Measurements from ENCODE around the gene DRAM1.
A peak's percentile ranks its signal among the peaks of the same experiment; 100 is the strongest.
"Not testable (repeated sequence)": the region's sequence is repeated elsewhere in the genome, so short reads cannot be mapped to it uniquely, and the experiment has no call there.

Gene DRAM1, protein sequence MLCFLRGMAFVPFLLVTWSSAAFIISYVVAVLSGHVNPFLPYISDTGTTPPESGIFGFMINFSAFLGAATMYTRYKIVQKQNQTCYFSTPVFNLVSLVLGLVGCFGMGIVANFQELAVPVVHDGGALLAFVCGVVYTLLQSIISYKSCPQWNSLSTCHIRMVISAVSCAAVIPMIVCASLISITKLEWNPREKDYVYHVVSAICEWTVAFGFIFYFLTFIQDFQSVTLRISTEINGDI

DNA sequence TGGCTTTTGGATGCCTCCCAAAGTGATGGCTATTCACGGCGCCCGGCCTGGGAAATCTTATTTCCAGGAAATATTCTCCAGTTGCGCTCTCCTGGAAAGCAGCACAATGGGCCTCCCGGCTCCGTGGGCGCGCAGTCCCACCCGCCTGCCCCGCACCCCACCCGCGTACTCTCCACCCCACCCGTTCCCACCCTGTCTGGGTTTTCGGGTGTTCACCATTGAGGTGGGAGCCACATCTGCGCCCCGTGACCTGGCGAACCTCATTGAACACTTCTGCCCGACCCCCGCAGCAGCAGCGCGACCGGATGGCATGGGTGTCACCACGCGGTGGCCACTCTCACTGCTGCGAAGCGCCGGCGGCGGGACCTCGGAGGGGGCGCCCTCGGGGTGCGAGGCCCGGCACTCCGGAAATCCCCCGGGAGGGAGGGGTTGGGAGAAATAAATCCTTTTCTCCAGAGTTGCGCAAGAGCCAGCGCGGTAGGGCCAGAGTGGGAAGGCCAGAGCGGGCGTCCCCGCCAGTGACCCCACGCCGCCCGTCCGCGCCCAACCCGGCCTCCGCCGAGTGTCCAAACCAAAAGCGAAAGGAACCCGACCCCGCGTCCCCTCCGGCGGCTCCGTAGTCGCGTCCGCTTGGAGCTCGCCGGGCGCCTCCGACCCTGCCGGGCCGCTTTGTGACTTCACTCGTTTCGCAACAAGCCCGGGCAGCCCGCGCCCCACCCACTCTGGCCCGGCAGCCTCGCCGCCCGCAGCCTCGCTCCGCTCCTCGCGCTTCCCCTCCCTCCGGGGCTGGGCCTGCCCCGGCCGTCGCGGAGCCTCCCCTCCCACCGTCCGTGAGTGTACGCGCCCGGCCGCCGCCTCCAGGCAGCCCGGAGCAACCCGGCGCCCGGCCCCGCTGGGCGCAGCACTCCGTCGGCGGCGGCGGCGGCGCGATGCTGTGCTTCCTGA lies at the start of gene DRAM1:
DRAM1 (plus strand) TSS at position 720 of the 945 bp plus-strand sequence; CDS start at position 930, 210 bp downstream.
- DNase-seq (ENCODE audit: low spot score), result peak; percentile 83

DNA sequence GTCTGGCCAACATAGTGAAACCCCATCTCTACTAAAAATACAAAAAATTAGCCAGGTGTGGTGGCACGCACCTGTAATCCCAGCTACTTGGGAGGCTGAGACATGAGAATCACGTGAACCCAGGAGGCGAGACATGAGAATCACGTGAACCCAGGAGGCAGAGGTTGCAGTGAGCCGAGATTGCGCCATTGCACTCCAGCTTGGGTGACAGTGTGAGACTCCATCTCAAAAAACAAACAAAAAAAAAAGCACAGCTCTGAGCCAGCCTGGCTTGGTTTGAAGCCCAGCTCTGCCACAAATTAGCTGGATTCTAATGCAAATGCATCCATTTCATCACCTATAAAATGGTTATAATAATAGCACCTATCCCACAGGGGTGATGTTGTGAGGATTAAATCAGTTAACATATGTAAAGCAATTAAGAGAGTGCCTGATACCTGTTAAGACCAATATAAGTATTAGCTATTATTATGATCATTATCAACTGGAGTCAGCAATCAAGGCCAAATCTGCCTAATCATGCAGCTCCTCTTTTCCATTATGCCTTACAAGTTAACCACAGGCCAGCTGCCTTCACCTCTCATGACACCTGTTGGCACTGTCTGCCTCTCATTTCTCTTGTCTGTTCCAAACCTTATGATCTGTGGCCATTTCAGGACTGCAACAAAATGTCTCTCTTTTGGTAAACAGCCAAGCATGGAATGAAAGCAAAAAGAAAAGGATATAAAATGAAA lies 48.8 kb upstream of the DRAM1 start:
- no peak for DNase-seq (ENCODE audit: low spot score)

DNA sequence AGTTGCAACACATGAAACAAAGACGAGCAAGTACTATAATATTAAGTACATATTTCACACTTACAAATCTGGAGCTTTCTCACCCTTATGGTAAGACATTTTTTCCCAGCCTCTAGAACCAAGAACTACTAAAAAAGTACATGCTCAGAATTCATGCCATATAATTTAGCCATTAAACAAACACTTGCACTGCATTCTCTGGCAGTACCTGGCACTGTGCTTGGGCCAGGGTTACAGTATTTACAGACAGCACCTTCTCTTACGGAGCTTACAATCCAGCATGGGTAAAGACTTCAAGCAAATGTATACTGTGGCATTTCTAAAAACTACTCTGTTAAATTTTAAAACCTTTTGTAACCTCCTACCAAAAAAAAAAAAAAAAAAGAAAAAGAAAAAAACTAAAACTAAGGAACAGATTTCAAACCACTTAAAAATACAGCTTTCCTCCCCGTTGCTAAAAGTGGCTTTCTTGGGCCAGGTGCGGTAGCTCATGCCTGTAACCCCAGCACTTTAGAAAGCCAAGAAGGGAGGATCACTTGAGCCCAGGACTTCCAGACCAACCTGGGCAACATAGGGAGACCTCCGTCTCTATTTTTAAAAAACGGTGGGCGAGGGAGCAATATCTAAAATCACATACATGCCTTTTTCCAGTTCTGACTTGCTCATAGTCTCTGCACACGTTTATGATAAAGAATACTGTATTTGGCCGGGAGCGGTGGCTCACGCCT lies 47.6 kb upstream of the DRAM1 start:
- no peak for DNase-seq (ENCODE audit: low spot score)

DNA sequence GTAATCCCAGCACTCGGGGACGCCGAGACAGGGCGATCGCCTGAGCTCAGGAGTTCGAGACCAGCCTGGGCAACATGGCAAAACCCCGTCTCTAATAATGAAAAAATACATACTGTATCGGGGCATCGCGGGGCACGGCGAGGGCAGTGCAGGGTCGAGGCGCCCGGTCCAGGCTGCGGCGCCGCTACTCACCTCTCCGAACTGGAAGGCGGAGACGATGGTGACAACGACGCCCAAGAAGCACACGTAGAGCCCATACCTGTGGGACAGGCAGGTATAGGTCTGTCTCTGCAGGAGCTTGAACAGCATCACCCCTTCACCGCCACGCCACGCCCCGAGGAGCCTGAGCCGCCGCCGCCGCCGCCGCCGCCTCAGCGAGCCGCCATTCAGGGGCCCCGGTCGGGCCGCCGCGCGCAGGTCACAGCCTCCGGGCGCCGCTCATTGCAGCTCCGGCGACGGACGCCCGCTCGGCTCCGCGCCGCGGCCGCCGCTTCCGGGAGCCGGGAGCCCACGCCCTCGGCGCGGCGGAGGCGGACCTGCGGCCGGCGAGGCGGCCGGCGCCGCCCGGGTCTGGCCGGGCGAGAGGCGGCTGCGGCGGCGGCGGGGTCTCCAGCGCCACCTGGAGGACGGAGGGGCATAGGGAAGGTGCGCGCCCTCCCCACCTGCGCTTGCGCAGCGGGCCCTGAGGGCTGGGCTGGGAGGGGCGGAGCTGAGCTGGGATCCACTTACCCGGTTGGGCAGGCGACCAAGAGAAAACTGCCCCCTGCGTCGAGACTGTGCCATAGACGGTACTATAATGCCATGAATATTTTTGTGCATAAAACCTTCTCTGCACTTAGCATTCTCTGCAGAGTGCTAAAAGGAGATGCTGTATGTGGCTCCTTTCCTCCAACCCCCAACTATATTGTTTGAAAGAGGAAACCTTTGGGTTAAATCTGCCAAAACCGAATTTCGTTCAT lies 46.7 kb upstream of the DRAM1 start, which contains the start of gene GNPTAB:
GNPTAB (minus strand) TSS at position 593 of the 959 bp plus-strand sequence; CDS start at position 309, 284 bp downstream.
- DNase-seq (ENCODE audit: low spot score), result peak; percentile 96

DNA sequence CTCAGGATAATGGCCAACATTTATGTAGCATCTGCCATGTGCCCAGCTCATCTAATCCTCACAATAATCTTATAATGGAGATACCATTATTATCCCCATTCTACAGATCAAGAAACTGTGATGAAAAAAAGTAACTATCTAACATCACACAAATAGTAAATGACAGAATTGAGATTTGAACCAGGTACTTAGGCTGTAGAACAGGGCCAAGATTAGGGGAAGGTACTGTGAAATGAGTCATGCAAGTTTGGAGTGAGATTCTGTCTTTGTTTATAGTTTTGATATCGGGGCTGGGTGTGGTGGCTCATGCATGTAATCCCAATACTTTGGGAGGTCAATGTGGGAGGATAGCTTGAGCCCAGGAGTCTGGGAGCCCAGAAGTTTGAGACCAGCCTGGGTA lies 45.4 kb upstream of the DRAM1 start:
- DNase-seq (ENCODE audit: low spot score), result no peak

DNA sequence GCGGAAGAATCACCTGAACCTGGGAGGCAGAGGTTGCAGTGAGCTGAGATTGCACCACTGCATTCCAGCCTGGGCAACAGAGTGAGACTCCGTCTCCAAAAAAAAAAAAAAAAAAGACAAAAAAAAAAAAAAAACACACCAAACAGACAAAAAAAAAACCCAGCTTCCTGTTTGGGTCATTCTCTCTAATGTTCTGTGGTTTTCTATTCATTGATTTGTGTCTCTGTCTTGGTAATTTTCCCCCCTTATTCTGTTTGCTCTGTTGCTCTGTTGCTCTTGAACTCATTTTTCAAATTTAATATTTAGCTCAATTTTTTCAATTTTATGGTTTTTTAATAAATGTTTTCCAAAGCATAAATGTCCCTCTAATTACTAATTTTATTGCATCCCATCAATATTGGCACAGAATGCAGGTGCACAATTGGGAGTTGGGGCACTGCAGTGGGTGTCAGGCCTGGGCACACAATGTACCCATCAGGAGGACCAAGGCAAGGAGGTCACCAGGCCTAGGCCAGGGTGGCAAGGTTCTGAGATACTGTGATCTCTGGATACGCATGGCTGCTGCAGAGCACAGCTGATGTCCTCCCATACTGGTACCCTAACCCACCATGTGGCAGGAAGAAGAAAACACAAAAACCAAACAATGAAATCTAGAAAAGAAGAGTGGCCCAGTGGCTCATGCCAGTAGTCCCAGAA lies 38.6 kb upstream of the DRAM1 start:
- no peak for DNase-seq (ENCODE audit: low spot score)

DNA sequence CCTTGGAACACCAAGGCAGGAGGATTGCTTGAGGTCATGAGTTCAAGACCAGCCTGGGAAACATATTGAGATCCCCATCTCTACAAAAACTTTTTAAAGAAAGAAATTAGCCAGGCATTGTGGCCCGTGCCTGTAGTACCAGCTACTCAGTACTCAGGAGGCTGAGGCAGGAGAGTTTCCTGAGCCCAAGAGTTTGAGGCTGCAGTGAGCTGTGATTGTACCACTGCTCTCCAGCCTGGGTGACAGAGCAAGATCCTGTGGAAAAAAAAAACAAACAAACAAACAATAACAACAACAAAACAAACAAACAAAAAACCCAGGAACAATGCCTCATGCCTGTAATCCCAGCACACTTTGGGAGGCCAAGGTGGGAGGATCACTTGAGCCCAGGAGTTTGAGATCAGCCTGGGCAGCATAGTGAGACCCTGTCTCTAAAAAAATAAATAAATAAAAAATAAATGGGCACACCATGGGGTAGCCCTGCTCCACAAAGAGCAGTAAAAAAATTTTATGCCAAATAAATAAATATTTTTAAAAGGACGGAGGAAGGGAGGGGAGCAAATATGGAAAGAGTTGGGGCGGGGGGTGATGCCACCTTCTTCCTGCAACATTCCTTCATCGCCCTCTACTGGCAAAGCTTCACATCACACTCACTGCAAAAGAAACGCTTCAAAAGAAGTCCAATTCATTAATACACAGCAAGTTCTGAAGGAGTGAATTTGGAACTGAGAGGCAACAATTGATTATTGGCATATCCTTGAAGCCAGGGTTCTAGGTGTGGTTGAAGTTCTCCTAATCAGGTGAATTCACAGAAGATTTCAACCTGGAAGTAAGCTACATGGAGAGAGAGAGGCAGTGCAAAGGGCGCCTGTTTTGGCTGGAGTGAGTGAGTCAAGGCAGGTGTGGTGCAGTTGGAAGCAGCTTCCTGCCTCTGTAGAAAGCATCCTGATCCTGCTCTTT lies 37.8 kb upstream of the DRAM1 start:
- peak; percentile 83 for DNase-seq (ENCODE audit: low spot score)

DNA sequence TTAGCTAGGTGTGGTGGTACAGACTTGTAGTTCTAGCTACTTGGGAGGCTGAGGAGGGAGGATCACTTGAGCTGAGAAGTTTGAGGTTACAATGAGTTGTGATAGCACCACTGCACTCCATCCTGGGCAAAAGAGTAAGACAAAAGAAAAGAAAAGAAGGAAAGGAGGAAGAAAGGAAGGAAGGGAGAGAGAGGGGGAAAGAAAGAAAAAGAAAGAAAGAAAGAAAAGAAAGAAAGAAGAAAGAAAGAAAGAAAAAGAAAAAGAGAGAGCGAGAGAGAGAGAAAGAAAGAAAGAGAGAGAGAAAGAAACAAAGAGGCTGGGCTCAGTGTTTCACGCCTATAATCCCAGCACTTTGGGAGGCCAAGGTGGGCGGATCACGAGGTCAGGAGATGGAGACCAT lies 36.3 kb upstream of the DRAM1 start:
- no peak for DNase-seq (ENCODE audit: low spot score)

DNA sequence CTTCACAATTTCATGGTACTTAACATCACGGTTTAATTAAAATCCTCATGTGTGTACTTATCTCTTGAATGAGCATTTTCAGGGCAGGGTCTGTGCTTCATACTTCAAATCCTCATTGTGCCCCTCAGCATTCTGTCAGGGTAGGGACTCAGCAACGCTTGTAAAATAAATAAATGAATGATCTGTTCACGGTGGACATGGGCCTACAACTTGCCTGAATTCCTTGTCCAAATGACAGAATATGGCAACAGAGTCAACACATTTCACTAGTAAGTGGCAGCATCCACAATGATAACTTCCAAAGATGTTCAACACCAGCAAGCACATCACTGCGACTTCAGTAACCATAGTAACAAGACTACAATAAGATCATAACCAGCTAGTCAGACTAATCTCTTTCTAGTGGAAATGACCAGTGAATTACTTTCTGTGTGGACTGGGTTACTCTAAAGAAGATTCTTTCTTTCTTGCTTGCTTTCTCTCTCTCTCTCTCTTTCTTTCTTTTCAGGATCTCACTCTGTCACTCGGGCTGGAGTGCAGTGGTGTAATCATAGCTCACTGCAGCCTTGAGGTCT lies 32.2 kb upstream of the DRAM1 start:
- no peak for DNase-seq (ENCODE audit: low spot score)

DNA sequence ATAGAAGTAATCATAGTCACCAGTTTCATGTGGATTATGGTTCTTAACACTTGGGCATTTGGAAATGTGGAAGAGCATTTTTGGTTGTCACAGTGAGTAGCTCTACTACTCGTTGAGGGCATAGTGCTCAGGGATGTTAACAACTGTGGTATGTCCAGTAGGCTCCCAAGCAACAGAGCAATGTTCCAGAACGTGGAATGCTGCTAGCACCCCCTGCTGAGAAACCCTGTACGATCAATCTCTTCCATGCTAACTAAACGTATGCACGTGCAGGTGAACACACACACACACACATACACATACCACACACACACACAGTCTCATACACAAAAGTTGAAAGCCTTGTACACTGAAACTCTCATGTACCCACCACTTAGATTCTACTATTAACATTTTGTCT lies 30.1 kb upstream of the DRAM1 start:
- no peak for DNase-seq (ENCODE audit: low spot score)

DNA sequence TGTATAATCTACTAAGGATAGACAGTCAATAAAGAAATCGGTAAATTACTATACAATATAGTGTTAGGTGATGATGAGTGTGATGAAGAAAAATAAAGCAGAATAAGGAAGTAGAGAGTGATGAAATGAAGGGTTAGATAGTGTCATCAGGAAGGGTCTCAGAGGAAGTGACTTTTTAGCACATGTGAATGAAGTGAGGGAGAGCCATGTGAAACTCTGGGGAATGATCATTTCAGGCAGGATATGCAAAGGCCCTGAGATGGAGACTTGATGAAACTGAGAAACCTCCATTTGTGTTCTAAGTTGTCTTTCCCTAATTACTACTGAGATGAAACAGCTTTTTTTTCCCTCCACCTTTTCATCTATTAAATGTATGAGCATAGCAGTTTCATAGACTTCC lies 27.2 kb upstream of the DRAM1 start:
- no peak for DNase-seq (ENCODE audit: low spot score)

DNA sequence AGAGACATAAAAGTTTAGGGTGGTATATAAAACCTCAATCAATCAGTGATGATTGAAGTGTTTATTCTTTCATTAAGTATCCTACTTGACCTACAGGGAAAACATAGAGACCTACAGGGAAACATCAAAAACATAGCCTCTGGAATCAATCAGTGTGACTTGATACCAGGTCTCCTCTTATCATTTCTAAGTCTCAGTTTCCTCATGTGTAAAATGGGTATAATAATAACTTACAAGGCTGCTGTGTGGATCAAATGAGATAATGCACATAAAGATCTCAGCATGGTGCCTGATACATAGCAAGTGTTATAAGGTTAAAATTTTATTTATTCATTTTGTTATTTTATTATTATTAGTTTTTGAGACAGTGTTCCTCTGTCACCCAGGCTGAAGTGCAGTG lies 24.4 kb upstream of the DRAM1 start:
- DNase-seq (ENCODE audit: low spot score), result no peak

DNA sequence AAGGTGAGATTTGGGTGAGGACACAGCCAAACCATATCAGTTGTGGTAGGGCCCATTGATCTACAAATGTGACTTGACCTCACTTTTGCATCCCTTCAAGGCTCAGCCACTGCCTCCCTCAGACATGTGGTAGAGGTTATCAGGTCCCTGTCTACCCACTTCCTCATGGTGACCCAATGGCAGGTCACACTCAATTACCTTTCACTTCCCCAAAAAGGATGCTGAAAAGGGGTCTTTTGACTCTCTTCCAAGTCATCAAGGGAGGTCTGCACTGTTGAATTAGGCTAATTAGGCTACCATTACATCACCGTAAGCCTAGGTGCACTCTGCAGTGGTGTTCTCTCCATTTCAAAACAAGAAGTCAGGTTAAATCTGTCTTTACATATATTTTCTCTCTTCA lies 22.6 kb upstream of the DRAM1 start:
- peak; percentile 28 for DNase-seq (ENCODE audit: low spot score)

DNA sequence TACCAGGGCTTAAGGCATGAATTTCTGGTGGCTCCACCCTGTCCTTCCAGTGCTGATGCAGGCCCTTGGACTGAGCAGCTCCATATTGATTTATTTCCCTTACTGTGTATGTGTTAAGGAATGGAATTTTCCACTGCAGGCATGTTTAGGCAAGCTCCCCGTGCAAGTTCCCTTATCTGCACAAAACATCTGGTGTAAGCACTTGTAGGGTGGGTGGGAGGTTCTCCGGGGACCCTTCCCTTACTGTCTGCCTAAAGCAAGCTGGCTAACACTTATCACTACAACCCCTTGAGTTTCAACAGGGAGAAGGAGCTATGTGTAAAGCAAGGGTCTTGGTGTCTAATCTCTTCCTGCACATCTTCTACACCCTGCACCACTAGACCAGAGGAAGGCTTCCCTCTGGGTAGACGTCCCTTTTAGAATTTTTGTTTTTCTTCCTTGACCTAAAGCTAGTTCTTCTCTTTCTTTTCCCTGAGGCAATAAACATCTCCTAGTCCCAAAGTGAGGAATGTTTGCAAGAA lies 22.0 kb upstream of the DRAM1 start:
- peak; percentile 69 for DNase-seq (ENCODE audit: low spot score)

DNA sequence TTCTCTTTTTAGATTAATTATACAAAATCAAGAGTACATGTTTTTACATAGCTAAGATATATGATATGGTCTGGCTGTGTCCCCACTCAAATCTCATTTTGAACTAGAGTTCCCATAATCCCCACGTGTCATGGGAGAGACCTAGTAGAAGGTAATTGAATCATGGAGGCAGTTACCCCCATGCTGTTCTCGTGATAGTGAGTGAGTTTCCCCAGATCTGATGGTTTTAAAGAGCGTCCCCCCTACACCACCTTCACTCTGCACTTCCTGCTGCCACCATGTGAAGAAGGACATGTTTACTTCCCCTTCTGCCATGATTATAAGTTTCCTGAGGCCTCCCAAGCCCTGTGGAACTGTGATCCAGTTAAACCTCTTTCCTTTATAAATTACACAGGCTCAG lies 21.4 kb upstream of the DRAM1 start:
- no peak for DNase-seq (ENCODE audit: low spot score)

DNA sequence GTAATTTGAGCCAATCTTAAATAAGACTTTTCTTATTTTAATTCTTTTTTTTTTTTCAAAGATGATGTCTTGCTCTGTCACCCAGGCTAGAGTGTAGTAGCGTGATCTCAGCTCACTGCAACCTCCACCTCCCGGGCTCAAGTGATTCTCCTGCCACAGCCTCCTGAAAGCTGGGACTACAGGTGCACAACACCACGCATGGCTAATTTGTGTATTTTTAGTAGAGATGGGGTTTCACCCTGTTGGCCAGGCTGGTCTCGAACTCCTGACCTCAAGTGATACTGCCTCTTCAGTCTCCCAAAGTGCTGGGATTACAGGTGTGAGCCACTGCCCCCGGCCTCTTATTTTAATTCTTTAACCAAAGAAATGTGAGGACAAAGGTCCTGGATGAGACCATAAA lies 20.8 kb upstream of the DRAM1 start:
- not testable (repeated sequence) for DNase-seq (ENCODE audit: low spot score)

DNA sequence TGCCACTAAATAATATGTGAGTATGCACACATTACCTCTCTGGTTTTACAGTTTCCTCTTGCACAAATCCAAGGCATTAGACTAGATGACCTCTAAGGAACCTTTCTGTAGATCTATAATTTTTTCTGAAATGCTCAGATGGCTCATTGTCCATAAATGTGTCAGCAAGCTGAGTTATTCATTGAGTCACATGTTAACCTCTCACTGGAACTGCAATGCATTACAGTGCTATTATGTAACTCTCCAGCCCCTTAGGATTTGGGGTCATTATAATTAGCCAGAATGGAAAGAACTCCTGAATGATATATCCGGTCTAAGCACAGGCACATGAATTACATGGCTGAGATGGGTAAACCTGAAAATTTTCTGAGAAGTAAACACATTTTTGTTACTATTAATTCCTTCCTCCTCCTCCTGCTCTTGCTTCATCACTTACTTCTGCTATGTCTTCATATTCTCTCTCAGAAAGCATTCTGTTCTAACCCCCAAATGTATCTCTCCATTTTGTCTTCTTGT lies 20.3 kb upstream of the DRAM1 start:
- no peak for DNase-seq (ENCODE audit: low spot score)

DNA sequence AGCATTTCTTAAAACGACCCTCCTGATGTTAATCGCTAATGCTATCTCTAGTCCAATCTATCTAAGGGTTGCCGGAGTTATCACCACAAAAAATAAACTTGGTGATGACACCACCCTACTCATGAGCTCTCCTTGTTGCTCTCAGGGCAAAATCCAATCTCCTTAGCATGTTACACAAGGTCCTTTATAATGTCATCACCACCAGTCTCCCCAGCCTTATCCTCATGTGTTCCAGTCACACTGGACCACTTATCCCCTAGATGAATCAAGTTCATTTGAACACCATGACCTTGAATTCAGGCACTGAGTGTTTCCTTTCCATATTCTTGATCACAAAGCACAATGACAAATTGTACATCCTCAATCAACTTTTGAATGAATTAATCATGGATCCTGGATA lies 19.0 kb upstream of the DRAM1 start:
- no peak for DNase-seq (ENCODE audit: low spot score)
